Activated CD8-positive, alpha-beta memory T cell treated with anti-CD3 and anti-CD28 coated beads for 24 hours (primary cell): ENCODE measurements around the gene VGLL4.
A peak's percentile ranks its signal among the peaks of the same experiment; 100 is the strongest.

ENCODE experiments used
- DNase-seq: peaks from one replicate; pipeline ENCODE4 v3.0.0-alpha.2; 2020

The VGLL4 gene

DNA sequence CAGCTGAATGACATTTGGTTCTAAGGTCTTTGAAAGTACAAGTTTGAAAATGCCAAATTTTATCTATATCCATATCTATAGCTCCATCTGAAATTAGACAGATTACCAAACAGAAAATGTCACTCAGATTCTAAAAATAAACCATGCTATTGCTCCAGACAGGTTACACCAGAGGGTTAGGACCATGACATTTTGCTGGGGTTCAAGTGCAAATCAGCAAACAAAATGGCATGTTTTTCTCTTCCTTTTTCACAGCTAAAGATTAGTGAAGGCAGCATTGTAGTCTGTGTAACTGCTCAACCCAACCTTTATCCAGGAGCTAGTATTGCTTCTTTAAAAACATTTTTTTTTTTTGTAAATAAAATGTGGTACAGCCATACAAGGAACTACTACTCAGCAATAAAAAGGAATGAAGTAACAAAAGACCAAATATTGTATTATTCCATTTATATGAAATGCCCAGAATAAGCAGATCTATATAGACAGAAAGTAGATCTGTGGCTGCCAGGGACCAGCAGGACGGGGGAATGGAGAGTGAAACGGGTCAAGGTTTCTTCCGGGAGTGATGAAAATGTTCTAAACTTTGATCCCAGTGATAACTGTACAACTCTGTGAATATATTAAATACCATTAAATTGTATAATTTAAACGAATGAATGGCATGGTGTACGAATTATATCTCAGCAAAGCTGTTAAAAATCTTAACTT, 18.2 kb downstream of the VGLL4 start:
- DNase-seq: no peak

- no peak for DNase-seq
Measured at GRCh38 chr3:11624704-11625375, 18.9 kb downstream of the VGLL4 start.

DNA sequence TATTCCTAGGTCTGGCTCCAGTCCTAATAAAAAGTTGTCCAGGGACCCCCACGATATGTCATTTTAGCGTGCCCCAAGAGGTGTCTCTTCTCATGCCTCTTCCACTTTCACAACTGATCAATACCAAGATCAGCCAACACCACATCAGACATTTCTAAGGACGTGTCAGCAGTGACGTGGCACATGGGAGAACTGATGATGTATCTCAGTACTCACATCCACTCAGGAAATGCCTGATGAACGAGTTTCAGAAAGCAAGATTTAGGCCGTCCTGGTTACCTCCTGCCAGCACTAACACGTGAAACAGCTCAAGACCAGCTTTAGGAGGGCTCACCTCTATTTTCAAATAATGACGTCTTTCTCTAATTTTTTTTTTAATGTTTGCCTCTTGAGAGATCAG, 19.6 kb downstream of the VGLL4 start:
- DNase-seq: peak; percentile 73

GRCh38 chr3:11622586-11623550, 20.8 kb downstream of the VGLL4 start:
- no peak for DNase-seq

DNA sequence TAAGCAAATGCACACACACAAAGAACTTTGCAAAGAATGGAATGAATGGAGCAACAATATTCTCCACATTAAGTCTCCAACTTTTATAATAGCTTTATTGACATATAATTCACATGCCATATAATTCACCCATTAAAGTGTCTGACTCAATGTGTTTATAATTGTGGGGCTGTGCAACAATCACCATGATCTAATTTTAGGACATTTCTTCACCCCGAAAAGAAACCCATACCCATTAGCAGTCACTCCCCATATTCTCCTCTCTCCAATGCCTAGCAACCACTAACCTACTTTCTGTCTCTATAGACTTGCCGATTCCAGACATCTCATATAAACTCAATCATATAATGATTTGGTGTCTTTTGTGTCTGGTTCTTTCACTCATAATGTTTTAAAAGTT, 22.6 kb downstream of the VGLL4 start:
- no peak for DNase-seq

GRCh38 chr3:11619946-11620652, 23.6 kb downstream of the VGLL4 start:
- DNase-seq: no peak

DNA sequence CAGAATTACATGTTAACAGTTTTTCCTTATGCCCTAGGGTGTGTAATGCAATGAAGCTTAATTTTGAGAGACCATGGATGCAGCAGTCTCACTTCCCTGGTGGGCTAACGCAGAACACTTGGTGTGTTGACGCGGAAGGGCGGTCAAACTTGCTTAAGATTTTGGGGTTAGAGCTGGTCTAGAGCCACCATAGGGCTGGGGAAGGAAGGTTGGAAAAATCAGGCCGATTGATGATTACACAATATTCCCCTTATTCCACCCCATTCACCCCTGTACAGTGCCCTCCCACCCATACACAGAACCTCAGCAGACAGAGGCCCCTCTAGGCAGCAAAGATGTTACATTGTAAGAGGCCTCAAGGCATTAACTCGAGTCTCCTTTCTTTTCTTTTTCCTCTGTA, 24.3 kb downstream of the VGLL4 start:
- DNase-seq: no peak

GRCh38 chr3:11618904-11619303, 24.8 kb downstream of the VGLL4 start:
- no peak for DNase-seq

- DNase-seq: no peak
Measured at GRCh38 chr3:11616551-11616950, 27.2 kb downstream of the VGLL4 start.

- DNase-seq: no peak
Measured at GRCh38 chr3:11613851-11614487, 29.7 kb downstream of the VGLL4 start.

- DNase-seq: no peak
Measured at GRCh38 chr3:11613319-11613718, 30.4 kb downstream of the VGLL4 start.

DNA sequence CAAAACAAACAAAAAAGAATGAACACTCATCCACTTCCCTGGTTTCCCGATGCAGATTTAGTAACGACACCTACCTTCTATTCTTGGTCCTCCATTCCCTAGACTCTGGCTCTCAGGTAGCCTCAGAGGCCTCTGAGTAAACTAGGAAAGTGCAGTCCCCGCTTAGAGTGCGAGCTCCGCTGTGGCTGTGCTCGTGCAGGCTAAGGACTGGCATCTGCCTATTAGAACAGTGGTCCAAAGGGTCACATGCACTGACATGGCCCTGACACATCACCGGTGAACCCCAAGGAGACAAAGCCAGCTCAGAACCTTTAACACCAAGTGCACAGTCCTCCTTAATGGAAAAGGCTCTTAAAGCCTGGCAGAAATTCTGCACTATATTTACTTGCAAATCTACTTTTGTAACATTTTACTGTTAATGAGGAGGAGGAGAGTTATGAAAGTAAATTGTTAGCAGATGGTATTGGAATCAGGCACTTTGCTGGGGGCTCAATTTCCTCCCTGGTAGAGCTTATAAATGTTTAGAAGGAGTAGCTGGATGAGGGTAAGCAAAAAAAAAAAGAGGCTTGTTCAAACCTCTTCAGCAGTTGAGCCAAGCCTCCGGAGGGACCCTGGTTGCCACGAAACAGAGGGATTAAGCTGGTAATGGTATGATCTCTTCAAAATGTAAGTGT, 31.1 kb downstream of the VGLL4 start:
- DNase-seq: no peak

GRCh38 chr3:11611341-11611799, 32.3 kb downstream of the VGLL4 start:
- DNase-seq: no peak

DNA sequence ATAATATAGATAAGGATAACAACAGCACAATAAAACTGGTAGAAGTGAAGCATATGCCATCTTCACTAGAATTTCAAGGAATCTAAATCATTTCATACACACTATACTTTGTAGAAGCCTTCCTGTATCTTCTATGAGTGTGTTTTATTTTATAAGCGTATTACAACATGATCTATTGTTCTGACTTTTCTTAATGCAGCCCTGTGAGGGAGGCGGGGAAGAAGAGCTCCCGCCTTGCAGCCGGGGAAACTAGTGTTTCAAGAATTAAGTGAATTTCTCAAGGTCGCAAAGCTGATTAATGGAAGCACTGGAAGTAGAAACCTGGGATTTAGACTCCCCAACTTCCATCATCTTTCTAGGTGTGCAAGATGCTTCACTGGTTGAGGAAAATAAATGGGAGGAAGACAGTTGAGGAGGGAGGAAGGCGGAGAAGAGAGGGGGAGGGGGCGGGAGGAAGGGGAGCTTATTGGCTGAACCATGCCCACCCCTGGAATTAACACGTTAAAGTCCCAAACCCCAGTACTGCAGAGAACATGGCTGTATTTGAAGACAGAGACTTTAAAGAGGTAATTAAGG, 32.9 kb downstream of the VGLL4 start:
- no peak for DNase-seq

- DNase-seq: no peak
Measured at GRCh38 chr3:11610044-11610671, 33.6 kb downstream of the VGLL4 start.

GRCh38 chr3:11609481-11609880, 34.2 kb downstream of the VGLL4 start:
- no peak for DNase-seq

GRCh38 chr3:11607816-11608215, 35.9 kb downstream of the VGLL4 start:
- DNase-seq: no peak

- no peak for DNase-seq
Measured at GRCh38 chr3:11606865-11607440, 36.8 kb downstream of the VGLL4 start.

DNA sequence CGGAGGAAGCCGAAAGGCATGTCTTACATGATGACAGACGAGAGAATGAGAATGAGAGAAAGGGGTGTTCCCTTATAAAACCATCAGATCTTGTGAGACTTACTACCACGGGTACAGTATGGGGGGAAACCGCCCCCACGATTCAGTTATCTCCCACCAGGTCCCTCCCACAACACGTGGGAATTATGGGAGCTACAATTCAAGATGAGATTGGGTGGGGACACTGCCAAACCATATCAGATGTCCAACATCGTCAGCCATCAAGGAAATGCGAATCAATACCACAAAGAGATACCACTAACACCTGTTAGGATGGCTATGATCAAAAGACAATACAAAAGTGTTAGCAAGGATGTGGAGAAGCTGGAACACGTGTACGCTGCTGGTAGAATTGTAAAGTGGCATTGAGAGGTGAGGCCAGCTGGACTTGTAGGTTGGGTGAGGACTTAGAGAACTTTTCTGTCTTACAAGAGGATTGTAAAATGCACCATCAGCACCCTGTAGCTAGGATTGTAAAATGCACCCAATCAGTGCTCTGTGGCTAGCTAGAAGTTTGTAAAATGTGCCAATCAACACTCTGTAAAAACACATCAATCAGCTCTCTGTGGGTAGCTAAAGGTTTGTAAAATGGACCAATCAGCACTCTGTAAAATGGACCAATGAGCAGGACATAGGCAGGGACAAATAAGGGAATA, 37.5 kb downstream of the VGLL4 start:
- no peak for DNase-seq

DNA sequence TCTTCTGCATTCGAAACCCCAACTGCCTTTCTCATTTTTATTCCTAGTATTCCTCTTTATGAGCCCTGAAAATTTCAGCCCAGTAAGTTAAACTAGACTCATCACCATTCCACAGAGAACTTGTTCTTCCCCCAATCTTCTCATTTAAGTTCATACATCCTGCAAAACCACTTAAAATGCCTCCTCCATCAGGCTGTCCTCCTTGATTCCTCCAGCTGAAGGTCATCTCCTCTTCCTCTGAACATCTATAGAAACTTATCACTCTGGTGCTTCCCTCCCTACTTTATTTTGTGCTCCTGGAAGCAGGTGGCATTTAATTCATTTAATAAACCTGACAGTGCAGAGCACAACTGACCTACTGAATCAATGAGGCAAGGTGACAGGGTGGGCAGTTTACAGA, 38.3 kb downstream of the VGLL4 start:
- no peak for DNase-seq
